Astrocyte (in vitro differentiated cells and primary cell): ENCODE measurements around the gene PPP1R16B. TPM values are rescaled to one million over a fixed set of nuclear protein-coding genes. Genes with fewer than 3 reads are reported as not detected.

ENCODE experiments used
- DNase-seq: peaks from one replicate; pipeline ENCODE4 v3.0.0-alpha.2; 2010; ENCODE audit warnings: low read depth
- FAIRE-seq: peaks from 2 replicates; lab custom pipeline; 2011; peaks lifted over from hg19 to GRCh38; lab: Jason Lieb, UNC
- H2AFZ ChIP-seq: 2 replicates; pipeline ENCODE4 v1.6.0; 2012; ENCODE audit warnings: low read depth, low read length, inconsistent platforms
- H3K27ac ChIP-seq: 2 replicates; pipeline ENCODE4 v1.5.1; 2011; ENCODE audit warnings: low read depth, low read length, inconsistent platforms
- H3K27me3 ChIP-seq: 2 replicates; pipeline ENCODE4 v1.6.0; 2011; ENCODE audit warnings: low read length, inconsistent platforms; ENCODE audit not compliant: insufficient read depth
- H3K36me3 ChIP-seq: 2 replicates; pipeline ENCODE4 v1.5.1; 2011; ENCODE audit warnings: low read length, inconsistent platforms; ENCODE audit not compliant: insufficient read depth
- H3K4me1 ChIP-seq: 2 replicates; pipeline ENCODE4 v1.5.1; 2011; ENCODE audit warnings: low read length, inconsistent platforms; ENCODE audit not compliant: insufficient read depth
- H3K4me2 ChIP-seq: 2 replicates; pipeline ENCODE4 v1.6.0; 2012; ENCODE audit warnings: low read length, inconsistent platforms
- H3K4me3 ChIP-seq: 2 replicates; pipeline ENCODE4 v1.5.1; 2011; ENCODE audit warnings: low read depth, mild to moderate bottlenecking, low read length, inconsistent platforms; ENCODE audit not compliant: insufficient read depth
- H3K79me2 ChIP-seq: 2 replicates; pipeline ENCODE4 v1.6.0; 2012; ENCODE audit warnings: mild to moderate bottlenecking, low read length, inconsistent platforms; ENCODE audit not compliant: insufficient read depth
- H3K9ac ChIP-seq: 2 replicates; pipeline ENCODE4 v1.6.0; 2012; ENCODE audit warnings: mild to moderate bottlenecking, low read length, inconsistent platforms
- H3K9me3 ChIP-seq: 2 replicates; pipeline ENCODE4 v1.5.1; 2012; ENCODE audit warnings: low read depth, mild to moderate bottlenecking, low read length, inconsistent platforms; ENCODE audit not compliant: insufficient read depth
- H4K20me1 ChIP-seq: 2 replicates; pipeline ENCODE4 v1.6.0; 2012; ENCODE audit warnings: low read length, inconsistent platforms; ENCODE audit not compliant: insufficient read depth
- H3K27ac Mint-ChIP-seq: one replicate; pipeline ENCODE4 v1.8.0; 2021; ENCODE audit warnings: mild to moderate bottlenecking, mixed read lengths; ENCODE audit not compliant: unreplicated experiment
- H3K27me3 Mint-ChIP-seq: one replicate; pipeline ENCODE4 v1.8.0; 2021; ENCODE audit warnings: low read depth, mixed read lengths; ENCODE audit not compliant: unreplicated experiment
- H3K36me3 Mint-ChIP-seq: one replicate; pipeline ENCODE4 v1.8.0; 2021; ENCODE audit warnings: low read depth, mixed read lengths; ENCODE audit not compliant: unreplicated experiment
- H3K4me1 Mint-ChIP-seq: one replicate; pipeline ENCODE4 v1.8.0; 2021; ENCODE audit warnings: low read depth, mixed read lengths; ENCODE audit not compliant: unreplicated experiment
- H3K4me3 Mint-ChIP-seq: one replicate; pipeline ENCODE4 v1.8.0; 2021; ENCODE audit warnings: mild to moderate bottlenecking, moderate library complexity, mixed read lengths; ENCODE audit not compliant: unreplicated experiment
- H3K9me3 Mint-ChIP-seq: one replicate; pipeline ENCODE4 v1.8.0; 2021; ENCODE audit warnings: mild to moderate bottlenecking, mixed read lengths; ENCODE audit not compliant: unreplicated experiment
- CTCF ChIP-seq: IDR thresholded peaks from 2 replicates; pipeline ENCODE4 v1.5.1; 2011; ENCODE audit warnings: low read depth, mild to moderate bottlenecking, inconsistent platforms, low read length, moderate library complexity; ENCODE audit not compliant: insufficient read depth
- EZH2 ChIP-seq: IDR thresholded peaks from 2 replicates; pipeline ENCODE4 v1.6.1; 2012; ENCODE audit warnings: mild to moderate bottlenecking, low read length, inconsistent platforms; ENCODE audit not compliant: insufficient read depth
- total RNA-seq: library from RNA; stranded (reverse); gene quantifications from 2 replicates; pipeline ENCODE4 v1.2.1, GENCODE V29; 2021

Gene PPP1R16B
- total RNA-seq, 1 donor from 2014 or later, result 0.68 TPM

- peaks cover 21% of the 10 kb centered on the region for H3K27me3 ChIP-seq
- H3K79me2 ChIP-seq, result no peaks in the 10 kb centered on the region
- H2AFZ ChIP-seq, result no peak overlapping the region
- no peak for TF ChIP-seq CTCF
- no peak for TF ChIP-seq EZH2
- no peak overlapping the region for H3K9ac ChIP-seq
- no peak overlapping the region for H3K4me3 ChIP-seq
- Mint-ChIP-seq H3K4me1 (no peaks in the 10 kb centered on the region), H3K36me3 (no peaks in the 10 kb centered on the region), H3K27me3 (peaks cover 25% of the 10 kb centered on the region), H3K4me3 (no peak overlapping the region), H3K9me3 (peaks cover 2% of the 10 kb centered on the region), H3K27ac (no peak overlapping the region)
- no peak overlapping the region for H3K27ac ChIP-seq
- FAIRE-seq (no peak), DNase-seq (no peak)
- H3K4me2 ChIP-seq, result no peak overlapping the region
- H4K20me1 ChIP-seq, result no peaks in the 10 kb centered on the region
- H3K4me1 ChIP-seq, result no peaks in the 10 kb centered on the region
- no peaks in the 10 kb centered on the region for H3K36me3 ChIP-seq
- H3K9me3 ChIP-seq, result no peaks in the 10 kb centered on the region
These were observed 115.4 kb downstream of the PPP1R16B start for GRCh38 chr20:38920851-38921250.

- H3K4me3 ChIP-seq, result no peak overlapping the region
- H3K4me2 ChIP-seq, result no peak overlapping the region
- no peaks in the 10 kb centered on the region for H3K36me3 ChIP-seq
- H3K4me1 Mint-ChIP-seq, result no peaks in the 10 kb centered on the region
- no peak overlapping the region for H3K9ac ChIP-seq
- no peaks in the 10 kb centered on the region for H3K9me3 ChIP-seq
- TF ChIP-seq EZH2, result no peak
- TF ChIP-seq CTCF, result no peak
- H4K20me1 ChIP-seq, result peaks cover 3% of the 10 kb centered on the region
- peaks cover 13% of the 10 kb centered on the region for H3K27me3 ChIP-seq
- DNase-seq (no peak), FAIRE-seq (no peak)
- no peaks in the 10 kb centered on the region for H3K36me3 Mint-ChIP-seq
- peaks cover 2% of the 10 kb centered on the region for H3K9me3 Mint-ChIP-seq
- H3K27ac Mint-ChIP-seq, result no peak overlapping the region
- peaks cover 35% of the 10 kb centered on the region for H3K79me2 ChIP-seq
- H3K4me1 ChIP-seq, result peaks cover 6% of the 10 kb centered on the region
- H3K27me3 Mint-ChIP-seq, result peaks cover 21% of the 10 kb centered on the region
- no peak overlapping the region for H2AFZ ChIP-seq
- no peak overlapping the region for H3K27ac ChIP-seq
- no peak overlapping the region for H3K4me3 Mint-ChIP-seq
These were observed 119.2 kb downstream of the PPP1R16B start for GRCh38 chr20:38924718-38925117.

DNA sequence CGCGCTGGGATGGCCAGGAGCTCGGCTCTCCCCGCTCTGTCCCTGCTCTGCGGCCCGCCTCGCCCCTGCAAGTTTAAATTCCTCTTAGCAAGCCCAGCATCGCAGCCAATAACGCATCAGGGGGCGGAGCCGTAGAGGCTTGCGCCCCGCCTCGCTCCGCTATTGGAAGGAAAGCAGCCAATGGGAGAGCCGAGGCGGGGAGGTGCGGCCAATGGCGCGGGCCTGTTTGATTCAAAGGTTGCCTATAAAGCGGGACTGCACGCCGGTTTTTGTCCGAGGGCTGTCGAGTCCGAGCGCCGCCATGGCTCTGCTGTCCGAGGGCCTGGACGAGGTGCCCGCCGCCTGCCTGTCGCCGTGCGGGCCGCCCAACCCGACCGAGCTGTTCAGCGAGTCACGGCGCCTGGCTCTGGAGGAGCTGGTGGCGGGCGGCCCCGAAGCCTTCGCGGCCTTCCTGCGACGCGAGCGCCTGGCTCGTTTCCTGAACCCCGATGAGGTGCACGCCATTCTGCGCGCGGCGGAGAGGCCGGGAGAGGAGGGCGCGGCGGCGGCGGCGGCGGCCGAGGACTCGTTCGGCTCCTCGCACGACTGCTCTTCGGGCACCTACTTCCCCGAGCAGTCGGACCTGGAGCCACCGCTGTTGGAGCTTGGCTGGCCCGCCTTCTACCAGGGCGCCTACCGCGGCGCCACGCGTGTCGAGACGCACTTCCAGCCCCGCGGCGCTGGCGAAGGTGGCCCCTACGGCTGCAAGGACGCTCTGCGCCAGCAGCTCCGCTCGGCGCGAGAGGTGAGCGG lies 120.8 kb downstream of the PPP1R16B start, which contains the start of gene FAM83D:
TSS of gene FAM83D (plus strand) at position 276 of the 792 bp plus-strand sequence. CDS start at position 302, 26 bp downstream.
- Histone ChIP-seq H3K36me3 (no peaks in the 10 kb centered on the region), H2AFZ (peak within 1 kb of the TSS; percentile 97), H3K9me3 (no peaks in the 10 kb centered on the region), H3K79me2 (peaks cover 51% of the 10 kb centered on the region), H3K27ac (peak within 1 kb of the TSS; percentile 55), H3K9ac (peak within 1 kb of the TSS; percentile 78), H3K27me3 (peaks cover 3% of the 10 kb centered on the region), H3K4me2 (peak within 1 kb of the TSS; percentile 84), H3K4me3 (peak within 1 kb of the TSS; percentile 70), H3K4me1 (peaks cover 6% of the 10 kb centered on the region), H4K20me1 (peaks cover 3% of the 10 kb centered on the region)
- H3K9me3 Mint-ChIP-seq, result peaks cover 2% of the 10 kb centered on the region
- no peaks in the 10 kb centered on the region for H3K4me1 Mint-ChIP-seq
- no peak within 1 kb of the TSS for H3K27ac Mint-ChIP-seq
- H3K36me3 Mint-ChIP-seq, result no peaks in the 10 kb centered on the region
- no peak for TF ChIP-seq CTCF
- TF ChIP-seq EZH2, result no peak
- peak within 1 kb of the TSS; percentile 84 for H3K4me3 Mint-ChIP-seq
- DNase-seq, result peak; percentile 93
- H3K27me3 Mint-ChIP-seq, result peaks cover 5% of the 10 kb centered on the region
- no peak for FAIRE-seq
